Measurements from ENCODE around the gene SART3.
"Not testable (repeated sequence)": the region's sequence is repeated elsewhere in the genome, so short reads cannot be mapped to it uniquely, and the experiment has no call there.

Gene SART3

GRCh38 chr12:108596854-108597558, 36.0 kb upstream of the SART3 start:
- no peak for DNase-seq

DNA sequence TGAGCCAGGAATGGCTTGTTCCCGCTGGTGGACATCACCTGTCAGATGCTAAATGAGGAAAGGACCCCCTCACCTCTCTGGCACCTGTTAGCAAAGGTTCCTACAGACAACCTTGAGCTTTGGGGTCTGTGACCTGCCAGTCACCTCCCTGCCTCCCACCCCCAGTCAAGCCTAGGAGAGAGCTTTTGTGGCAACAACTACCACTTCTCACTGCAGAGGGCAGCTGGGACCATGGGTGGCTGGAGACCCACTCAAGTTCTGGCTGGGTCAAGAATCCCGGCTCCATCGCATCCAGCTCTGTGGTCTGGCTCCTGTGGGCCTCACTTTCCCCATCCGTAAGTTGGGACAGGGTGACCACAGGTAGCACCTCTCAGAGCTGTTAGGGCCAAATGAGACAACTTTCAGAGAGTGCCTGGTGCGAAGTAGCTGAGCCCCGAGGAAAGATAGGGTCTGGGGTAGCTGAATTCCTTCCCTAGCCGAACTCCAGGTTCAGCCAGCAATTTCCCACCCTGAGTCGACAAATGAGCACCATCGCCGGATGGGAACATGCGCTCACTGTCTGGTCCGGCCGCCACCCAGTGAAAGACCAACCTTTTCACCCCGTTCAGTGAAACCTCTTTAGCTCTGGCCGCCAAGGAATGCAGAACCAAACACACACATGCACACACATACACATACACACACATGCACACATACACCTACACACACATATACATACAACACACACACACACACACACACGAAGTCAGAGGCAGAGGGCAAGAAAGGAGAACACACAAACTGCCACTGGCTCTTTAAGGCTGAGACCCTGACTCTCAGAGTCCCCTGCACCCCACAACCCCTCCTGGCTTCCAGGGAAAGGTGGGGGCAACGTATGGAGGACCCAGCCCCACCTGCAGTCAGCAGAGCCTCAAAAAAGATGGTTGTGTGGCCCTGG, 35.0 kb upstream of the SART3 start:
- no peak for DNase-seq

DNA sequence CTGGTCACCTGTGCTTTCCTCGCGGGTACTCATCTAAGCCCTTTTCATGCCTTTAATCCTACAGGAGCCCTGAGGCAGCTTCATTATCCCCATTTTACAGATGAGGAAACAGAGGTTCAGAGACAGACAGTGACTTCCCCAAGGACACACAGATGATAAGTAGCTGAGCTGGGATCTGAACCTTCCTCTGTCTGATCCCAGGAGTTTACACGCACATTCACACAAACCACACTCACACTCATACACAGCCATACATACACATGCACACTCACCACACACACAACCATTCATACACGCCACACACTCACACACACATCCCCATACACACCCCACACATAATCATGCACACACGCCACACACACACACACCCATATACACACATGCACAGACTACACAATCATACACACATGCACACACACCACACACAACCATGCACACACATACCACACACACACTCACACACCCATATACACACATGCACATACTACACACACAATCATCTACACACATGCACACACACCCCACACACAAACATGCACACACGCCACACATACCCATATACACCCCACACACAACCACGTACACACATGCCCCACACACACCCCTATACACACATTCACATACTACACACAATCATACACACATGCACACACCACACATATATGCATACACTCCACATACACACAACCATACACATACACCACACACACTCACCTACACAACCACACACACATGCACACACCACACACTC, 34.2 kb upstream of the SART3 start:
- DNase-seq = no peak

DNA sequence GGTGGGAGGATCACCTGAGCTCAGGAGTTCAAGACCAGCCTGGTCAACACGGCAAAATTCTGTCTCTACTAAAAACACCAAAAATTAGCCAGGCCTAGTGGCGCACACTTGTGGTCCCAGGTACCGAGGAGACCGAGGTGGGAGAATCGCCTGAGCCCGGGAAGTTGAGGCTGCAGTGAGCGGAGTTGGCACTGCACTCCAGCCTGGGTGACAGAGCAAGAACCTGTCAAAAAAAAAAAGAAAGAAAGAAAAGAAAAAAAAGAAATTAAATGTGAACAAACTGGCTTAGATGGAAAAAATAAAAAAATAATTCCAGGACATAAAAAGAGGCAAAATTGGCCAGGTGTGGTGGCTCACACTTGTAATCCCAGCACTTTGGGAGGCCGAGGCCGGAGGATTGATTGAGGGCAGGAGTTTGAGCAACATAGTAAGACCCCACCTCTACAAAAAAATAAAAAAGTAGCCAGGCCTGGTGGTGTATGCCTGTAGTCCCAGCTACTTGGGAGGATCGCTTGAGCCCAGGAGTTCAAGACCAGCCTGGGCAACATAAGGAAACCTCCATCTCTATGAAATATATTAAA, 33.4 kb upstream of the SART3 start:
- no peak for DNase-seq

DNA sequence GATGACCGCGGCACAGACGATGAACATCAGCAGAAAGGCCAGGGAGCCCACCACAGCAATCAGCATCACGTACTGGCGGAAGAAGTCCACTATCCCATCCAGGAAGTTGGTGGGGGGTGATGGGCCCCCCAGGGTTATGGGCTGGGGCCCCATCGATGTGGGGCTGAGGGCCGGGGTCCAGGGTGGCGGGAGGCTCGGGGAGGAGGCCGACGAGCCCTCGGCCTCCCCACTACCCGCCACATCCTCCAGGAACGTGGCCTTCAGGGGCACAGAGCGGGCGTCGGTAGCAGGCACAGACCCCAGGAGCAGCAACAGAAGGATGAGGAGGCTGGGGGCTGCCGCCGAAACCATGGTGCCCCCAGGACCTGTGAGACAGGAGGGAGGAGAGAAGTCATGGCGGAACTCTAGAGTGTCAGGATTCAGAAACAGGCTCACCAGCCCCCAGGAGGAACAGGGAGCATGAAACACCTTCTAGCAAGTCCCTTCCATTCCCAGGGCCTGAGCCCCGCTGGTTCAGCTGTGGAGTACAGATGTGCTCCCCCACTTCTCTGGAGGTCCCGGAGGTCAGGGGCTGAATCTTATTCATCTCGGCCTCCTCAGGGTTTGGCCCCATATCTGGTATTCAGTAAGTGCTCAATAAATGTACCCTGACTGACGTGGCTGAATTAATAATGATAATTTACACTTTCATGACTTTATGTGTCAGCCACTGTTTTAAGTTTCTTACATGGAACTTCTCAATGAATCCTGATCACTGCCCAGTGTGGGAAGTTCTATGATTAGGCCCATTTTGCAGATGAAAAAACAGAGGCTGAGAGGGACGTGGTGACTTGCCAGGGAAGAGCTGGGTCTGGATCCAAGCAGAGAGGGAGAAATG, 31.3 kb upstream of the SART3 start:
- DNase-seq = no peak

GRCh38 chr12:108591267-108591980, 30.5 kb upstream of the SART3 start:
- no peak for DNase-seq

DNA sequence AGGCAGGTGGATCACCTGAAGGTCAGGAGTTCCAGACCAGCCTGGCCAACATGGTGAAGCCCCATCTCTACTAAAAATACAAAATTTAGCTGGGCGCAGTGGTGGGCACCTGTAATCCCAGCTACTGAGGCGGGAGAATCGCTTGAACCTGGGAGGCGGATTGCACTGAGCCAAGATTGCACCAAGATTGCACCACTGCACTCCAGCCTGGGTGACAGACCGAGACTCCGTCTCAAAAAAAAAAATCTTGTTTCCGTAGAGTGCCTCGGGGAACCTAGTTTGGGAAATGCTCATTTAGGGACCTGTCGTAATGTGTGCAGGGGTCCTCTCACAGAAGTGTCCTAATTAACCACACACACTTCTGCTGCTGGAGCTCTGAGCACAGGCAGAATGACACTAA, 29.5 kb upstream of the SART3 start:
- not testable (repeated sequence) for DNase-seq

DNA sequence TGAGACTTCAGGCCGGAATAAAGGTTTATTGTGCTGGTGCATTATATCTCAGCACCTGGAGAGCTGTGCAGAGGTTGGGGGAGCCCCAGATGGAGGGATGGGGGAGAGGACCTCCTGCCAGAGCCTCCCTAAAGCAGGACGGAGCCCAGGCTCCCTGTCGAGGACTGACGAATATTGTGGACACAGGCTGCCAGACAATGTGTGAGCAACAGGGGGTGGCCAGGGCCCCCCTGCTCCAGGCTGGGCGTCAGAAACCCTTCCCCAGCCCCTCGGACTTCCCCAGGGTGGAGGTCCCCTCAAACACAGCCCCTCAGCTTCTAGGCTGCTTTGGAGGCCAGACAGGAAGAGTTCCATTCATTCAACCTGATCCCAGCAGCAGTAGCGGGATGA, 28.9 kb upstream of the SART3 start:
- DNase-seq = no peak

DNA sequence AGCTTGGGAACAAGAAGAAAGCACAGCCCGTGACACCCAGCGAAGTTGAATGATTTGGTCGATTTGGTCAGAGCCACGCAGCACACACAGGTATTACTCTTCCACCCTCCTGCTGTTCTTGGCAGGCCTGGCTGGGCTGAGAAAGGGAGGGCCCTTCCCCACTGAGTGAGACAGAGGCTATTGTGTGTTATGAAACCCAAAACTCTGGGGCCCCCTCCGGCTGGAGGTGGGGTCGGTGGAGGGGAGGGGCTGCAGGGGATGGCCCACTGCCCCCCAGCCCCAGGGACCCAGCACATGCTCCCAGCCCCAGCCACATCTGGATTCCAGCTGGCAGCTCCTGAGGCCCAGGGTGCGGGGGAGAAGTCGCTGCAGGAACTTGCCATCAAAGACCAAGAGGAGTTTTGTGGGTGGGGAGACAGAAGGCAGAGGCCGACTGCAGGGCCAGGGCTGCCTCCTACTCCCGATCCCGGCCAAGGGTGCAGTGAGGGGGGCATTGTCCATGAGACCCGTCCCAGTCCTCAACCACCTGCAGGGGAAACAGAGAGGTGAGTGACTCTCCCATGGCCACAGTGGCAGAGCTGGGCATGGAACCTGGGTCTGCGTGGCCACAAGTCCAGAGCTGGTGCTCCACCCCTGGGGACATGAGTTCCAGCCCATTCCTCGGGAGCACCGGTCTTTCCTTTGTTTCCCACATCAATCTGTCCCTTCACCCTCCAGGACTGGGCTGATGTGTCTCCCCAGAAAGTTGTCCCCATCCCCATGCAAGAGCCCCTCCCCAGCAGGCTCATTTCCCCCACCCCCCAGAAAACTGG, 28.3 kb upstream of the SART3 start:
- DNase-seq = peak in 1 of 2 experiments; percentile 8

- no peak for DNase-seq
Observed at GRCh38 chr12:108587826-108588225, 26.9 kb upstream of the SART3 start.

GRCh38 chr12:108586306-108586705, 25.3 kb upstream of the SART3 start:
- DNase-seq = no peak

GRCh38 chr12:108585864-108586263, 24.9 kb upstream of the SART3 start:
- no peak for DNase-seq

- no peak for DNase-seq
Observed at GRCh38 chr12:108584456-108585065, 23.6 kb upstream of the SART3 start.

GRCh38 chr12:108583991-108584390, 23.0 kb upstream of the SART3 start:
- no peak for DNase-seq

DNA sequence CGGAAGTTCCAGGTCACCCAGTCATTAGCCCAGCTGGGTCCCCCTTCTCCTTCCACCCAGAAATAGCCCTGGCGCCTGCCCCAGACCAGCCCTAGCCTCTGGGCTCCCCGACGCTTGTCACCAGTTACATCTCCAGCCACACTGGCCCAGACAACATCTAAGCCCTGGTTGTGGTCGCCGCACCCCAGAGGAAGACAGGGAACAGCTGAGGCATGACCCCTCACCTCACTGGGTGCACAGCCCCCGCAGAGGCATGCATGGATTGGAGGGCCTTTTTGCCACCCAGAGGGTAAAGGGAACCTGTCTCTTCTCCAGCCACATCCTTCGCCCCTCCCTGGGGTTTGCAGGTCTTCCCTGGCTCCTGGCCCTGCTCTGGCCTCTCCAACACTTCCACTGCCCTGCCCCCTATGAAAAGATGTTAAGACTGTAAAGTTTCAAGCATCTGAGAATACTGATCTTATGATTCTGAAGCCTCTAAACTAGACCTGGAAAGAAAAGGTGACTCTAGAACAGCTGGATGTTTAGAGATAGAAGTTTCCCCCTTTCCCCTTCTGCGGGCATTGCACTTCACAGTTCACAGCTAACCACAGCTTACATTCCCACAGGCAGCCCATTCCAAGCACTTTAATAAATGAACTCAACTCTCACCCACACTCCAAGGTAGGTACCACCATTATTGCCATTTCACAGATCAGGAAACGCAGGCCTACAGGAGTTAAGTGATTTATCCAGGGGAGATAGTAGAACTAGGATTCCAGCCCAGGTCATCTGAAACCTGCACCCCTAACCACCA, 22.2 kb upstream of the SART3 start:
- no peak for DNase-seq

DNA sequence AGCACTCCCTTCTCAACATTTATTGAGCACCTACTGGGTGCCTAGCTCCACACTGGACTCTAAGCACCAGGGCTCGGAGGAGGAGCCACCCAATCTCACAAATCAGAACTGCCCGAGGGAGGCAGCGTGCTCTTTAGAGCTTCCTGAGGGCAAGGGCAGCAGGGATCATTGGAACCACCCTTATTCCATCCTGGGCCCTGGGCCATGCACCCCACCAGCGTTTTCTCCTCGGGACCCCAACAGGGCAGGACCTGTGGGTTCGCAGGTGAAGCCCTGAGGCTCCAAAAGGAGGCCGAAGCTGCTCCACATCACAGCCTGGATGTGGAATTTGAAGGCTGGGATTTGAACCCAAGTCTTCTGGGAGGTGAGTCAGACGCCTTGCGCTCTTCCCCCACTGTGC, 21.5 kb upstream of the SART3 start:
- DNase-seq = no peak

DNA sequence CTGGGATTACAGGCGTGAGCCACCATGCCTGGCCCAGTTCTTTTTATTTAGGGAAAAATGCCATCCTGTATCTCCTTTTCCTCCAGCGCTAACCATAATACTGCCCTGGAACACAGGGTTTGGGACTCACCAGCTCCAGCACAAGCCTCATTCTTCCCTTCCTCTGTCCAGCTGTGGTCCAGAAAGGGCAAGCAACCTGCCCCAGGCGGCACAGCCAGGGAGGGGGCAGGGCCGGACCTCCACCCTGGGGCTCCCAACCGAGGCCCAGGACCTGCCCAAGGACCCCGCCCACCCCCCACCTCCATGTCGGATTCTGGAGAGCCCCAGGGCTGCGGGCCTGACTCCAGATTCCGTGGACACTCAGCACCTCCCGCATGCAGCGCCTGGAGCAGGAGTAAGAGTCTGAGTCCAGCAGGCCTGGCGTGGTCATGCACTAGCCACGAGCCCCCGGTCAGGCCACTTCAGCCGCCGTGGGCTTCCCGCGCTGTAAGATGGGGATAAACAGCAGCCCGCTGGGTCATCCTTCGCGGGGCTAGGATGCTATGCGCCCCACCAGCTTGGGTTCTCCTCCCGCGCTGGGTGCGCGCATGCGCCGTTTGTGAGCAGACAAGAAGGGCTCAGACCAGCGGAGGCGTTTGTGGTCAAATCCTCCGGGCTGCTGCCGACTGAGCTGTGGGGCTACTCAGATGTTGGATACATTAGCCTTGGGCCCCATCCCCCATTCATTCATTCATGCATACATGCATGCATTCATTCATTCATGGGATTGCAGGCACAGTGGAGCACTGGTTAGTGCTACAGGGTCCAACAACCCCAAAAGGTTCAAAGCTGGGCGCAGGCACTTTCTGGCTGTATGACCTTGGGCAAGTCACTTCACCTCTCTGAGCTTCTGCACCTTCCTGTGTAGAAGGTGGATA, 20.6 kb upstream of the SART3 start:
- DNase-seq = no peak

DNA sequence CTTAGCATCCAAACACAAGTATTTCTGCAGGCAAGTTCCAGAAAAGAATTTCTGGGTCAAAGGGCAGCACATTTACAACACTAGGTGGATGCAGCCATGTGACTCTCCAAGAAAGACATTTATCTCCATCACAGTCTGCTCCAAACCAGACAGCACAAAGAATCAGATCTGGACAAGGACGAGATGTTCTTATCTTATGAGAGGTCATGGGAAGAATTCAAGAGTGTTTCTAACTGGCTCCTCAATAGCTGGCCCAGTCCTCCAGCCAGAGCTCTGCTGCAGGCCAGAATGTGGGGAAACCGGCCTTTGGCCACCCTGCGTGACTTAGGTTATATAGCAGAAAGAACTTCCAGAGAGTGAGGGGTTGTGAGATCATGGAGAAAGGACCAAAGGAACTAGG, 19.6 kb upstream of the SART3 start:
- DNase-seq = no peak
